LNCAP (cell line): ENCODE measurements around the gene EPHA2.

Source experiments
- TF ChIP-seq, protein P1 (sequence below): fragments of 450-650 bp; IDR thresholded peaks from 2 replicates; pipeline ENCODE4 v1.5.1; 2017; ENCODE audit warnings: mild to moderate bottlenecking

EPHA2 gene

DNA sequence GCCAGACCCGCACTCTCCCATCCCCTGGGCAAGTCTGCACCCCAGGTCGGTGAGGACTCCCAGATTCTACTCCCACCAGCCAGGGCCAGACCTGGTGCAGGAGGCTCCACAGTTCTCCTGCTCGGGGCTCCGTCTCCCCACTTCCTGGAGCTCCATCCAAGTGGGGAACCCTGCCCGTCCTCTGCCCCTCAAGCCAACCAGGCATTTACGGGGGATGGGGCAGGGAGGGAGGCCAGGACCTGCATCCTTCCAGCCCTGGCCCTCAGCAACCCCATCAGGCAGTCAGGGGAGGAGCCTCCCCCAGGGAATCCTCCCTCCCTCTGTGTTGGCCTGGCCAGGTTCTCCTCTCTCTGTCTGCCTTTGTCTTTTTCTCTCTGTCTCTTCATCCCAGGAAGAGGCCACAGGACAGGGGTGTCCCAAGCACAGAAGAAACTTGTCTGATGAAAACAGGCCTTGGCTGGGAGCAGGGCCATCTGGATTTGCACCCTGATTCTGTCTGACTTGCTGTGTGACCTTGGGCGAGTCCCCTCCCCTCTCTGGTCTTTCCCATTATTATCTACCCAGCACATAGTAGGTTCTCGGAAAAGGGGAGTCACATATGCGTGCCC, 18.5 kb upstream of the EPHA2 start:
- TF ChIP-seq, protein P1, sequence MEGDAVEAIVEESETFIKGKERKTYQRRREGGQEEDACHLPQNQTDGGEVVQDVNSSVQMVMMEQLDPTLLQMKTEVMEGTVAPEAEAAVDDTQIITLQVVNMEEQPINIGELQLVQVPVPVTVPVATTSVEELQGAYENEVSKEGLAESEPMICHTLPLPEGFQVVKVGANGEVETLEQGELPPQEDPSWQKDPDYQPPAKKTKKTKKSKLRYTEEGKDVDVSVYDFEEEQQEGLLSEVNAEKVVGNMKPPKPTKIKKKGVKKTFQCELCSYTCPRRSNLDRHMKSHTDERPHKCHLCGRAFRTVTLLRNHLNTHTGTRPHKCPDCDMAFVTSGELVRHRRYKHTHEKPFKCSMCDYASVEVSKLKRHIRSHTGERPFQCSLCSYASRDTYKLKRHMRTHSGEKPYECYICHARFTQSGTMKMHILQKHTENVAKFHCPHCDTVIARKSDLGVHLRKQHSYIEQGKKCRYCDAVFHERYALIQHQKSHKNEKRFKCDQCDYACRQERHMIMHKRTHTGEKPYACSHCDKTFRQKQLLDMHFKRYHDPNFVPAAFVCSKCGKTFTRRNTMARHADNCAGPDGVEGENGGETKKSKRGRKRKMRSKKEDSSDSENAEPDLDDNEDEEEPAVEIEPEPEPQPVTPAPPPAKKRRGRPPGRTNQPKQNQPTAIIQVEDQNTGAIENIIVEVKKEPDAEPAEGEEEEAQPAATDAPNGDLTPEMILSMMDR = no peak

DNA sequence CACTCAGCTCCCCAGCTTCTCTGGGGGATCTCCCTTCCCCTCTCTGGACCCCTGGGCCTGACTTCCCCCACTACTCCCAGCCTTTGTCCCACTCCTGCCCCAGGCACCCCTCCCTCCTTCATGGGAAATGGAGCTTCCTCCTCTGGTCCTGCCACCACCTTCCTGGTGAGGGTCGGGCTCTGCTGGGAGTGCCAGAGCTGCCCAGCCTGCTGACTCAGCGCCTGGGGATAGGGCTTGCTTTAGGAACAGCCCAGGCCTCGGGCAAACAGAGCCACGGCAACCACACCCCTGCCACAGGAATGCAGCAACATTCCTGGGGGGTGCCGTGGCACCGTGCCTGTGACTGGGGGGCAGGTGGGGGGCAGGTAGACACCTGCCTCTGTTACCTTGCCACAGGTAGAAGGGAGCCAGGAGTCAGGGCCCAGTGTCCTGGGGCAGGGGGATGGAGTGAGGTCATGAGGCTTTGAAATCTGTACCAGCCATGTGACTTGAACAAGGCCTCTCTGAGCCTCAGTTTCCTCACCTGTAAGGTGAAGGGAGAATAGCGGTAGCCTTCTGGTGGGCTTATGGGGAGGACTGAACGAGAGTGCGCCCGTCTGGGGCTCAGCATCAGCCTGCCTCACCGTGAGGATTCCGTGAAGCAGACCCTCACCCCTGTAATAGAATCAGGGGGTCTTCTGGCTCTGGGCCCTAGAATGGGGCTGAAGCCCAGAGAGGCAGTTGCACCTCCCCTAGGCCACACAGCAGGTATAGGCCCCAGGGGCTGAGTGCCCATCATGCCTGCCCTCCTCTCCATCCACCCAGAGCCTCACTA, 17.8 kb upstream of the EPHA2 start:
- TF ChIP-seq, protein P1 = no peak

DNA sequence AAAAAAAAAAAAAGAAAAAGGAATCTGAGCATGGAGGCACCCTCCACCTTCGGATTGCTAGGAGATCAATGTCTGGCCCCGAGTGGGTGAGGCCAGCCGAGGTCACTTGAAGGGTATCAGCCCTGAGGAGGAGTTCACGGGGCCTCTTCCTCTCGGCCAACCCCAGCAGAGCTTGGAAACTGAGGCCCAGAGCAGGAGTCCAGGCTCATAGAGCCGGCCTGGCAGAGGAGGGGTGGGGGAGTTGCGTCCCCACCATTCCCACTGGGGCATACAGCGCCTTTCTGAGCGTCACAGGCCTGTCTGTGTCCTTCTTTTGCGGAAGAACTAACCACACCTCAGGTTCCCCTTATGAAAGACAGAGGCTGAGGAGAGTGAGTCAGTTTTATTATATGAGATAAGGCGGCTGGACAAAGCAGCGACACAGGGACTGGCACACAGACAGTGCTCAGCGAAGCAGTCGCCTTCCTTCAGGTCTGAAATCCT, 17.1 kb upstream of the EPHA2 start:
- TF ChIP-seq, protein P1 = no peak

DNA sequence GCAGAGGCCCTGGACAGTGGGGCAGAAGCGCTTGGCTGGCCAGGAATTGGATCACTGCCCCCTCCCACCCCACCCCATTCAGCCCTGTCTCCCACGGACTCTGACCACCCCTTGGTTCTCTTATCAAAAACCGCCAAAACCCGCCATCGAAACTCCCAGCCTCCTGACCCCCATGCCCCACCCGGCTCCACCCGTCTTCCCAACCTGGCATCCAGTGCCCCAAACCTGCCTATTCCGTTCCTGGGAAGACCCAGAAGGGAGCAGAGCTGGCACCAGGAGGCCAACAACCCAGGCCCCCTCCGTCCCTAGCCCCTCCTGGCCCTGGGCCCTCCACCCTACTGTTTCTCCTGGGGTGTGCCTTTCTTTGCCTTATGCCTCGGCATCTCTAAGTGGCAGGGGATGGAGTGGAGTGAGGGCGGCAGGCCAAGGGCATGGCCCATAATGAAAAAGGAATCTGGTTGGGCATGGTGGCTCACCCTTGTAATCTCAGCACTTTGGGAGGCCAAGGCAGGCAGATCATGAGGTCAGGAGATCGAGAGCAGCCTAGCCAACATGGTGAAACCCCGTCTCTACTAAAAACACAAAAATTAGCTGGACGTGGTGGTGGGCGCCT, 16.5 kb upstream of the EPHA2 start:
- TF ChIP-seq, protein P1 = no peak

- TF ChIP-seq, protein P1 = no peak
Measured at GRCh38 chr1:16171314-16172151, 15.7 kb upstream of the EPHA2 start.

DNA sequence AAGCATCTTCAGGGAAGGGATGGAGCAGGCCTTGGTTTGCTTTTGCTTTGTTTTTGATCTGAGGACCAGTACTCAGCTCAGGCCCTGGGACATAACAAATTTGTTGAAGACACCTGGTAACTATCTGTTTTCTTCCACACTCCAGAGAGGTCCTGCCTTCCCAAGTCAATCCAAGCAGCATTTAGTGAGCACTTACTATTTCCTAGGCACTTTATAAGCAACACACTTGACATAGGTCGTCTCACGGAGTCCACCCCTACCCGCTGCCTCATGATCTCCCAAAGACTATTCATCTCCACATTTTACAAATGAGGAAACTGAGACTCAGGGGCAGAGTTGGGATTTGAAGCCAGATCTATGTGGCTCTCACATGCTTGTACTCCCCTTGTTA, 14.4 kb upstream of the EPHA2 start:
- TF ChIP-seq, protein P1 = no peak

DNA sequence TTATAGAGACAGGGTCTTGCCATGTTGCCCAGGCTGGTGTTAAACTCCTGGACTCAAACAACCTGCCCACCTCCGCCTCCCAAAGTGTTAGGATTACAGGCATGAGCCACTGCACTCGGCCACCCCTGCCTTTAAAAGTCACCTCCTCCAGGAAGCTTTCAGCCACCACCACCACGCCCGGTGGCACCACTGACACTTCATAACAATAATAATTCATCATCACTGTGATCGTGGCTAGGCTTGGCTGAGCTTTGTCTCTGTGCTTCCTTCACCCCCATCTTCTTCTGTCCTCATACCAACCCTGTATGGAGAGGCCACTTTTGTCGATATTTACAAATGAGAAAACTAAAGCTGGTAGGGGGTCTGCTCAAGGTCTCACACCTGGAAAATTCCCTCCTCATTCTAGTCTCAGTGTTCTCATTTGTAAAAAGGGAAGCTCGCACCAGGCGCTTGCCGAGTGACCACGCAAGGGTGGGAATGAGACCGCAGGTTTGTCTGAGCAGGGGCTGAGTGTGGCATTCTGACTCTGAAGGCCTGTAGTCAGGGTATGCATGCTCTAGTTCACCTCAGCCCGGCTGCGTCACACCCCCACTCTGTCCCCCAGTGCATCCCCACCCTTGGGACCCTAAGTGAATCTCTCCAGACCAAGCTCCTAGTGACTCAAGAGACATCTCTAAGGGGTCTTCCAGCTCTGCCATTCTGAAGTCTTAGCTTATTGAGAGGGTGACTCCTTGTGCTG, 12.9 kb upstream of the EPHA2 start:
- TF ChIP-seq, protein P1 = no peak
